Testis (tissue), 3 donors: ENCODE results near the gene MTPN. TPM values are rescaled to one million over a fixed set of nuclear protein-coding genes. Genes with fewer than 3 reads are reported as not detected.

Experiments used
- DNase-seq: peaks from one replicate; pipeline ENCODE4 v3.0.0-alpha.2; 2019
- H3K27ac ChIP-seq, 2 donors: fragments of 200-600 bp; sonication (generic); one replicate each; pipeline ENCODE4 v1.5.1; 2019
- H3K27me3 ChIP-seq: fragments of 200-600 bp; sonication (generic); one replicate; pipeline ENCODE4 v1.5.1; 2019
- H3K36me3 ChIP-seq: fragments of 200-600 bp; sonication (generic); one replicate; pipeline ENCODE4 v1.5.1; 2017; ENCODE audit warnings: low read depth; ENCODE audit errors: missing control alignments
- H3K4me1 ChIP-seq: fragments of 200-600 bp; sonication (generic); one replicate; pipeline ENCODE4 v1.5.1; 2019
- H3K4me3 ChIP-seq, 2 donors: fragments of 200-600 bp; sonication (generic); one replicate each; pipeline ENCODE4 v1.5.1; 2017 to 2019
- H3K9me3 ChIP-seq: fragments of 200-600 bp; sonication (generic); one replicate; pipeline ENCODE4 v1.5.1; 2017
- POLR2A ChIP-seq: fragments of 450-650 bp; IDR thresholded peaks from one replicate; pipeline ENCODE4 v1.6.1; 2017; ENCODE audit warnings: antibody characterized with exemption, mild to moderate bottlenecking, moderate library complexity
- WGBS, 2 donors: methylation state at CpG; one replicate each; pipeline ENCODE4 v1.1.5; 2018; 5-methylcytosine and 5-hydroxymethylcytosine counted together
- intact Hi-C: fragments of 100-400 bp; cut with DNase I; formaldehyde crosslinking; loops from one replicate; pipeline ENCODE4 v1.15.1; 2023; ENCODE audit warnings: low total_unique reads
- polyA plus RNA-seq: library from polyadenylated mRNA; stranded (reverse); fragments of 350-450 nt; fragmentation: Illumina TruSeq; extraction: RNeasy Lipid Tissue Mini Kit (QIAGEN cat#74804); gene quantifications from one replicate; pipeline ENCODE4 v1.2.3, GENCODE V29; 2014; ENCODE audit warnings: low read depth, low replicate concordance; ENCODE audit not compliant: insufficient read depth
- total RNA-seq, 2 donors: library from RNA; depleted of rRNA; stranded (reverse); fragments of >200 nt; gene quantifications; one replicate each; pipeline ENCODE4 v1.2.3, GENCODE V29; 2016
- TF ChIP-seq, protein P1 (sequence below), 3 experiments: fragments of 450-650 bp in 2 of 3; fragments of 200-600 bp in 1 of 3; sonication (generic) in 1 of 3; IDR thresholded peaks; one replicate each; pipeline ENCODE4 v1.5.1; 2016 to 2019; ENCODE audit warnings: antibody characterized with exemption in 3 of 3, mild to moderate bottlenecking in 2 of 3, moderate library complexity in 1 of 3

The MTPN gene
- total and polyA plus RNA-seq, 3 donors from 2014 or later: 141 to 144 (median 142) TPM

- H3K4me3 ChIP-seq: no peak overlapping the region
- no peaks in the 10 kb centered on the region for H3K9me3 ChIP-seq
- no peak for TF ChIP-seq POLR2A
- TF ChIP-seq, protein P1, sequence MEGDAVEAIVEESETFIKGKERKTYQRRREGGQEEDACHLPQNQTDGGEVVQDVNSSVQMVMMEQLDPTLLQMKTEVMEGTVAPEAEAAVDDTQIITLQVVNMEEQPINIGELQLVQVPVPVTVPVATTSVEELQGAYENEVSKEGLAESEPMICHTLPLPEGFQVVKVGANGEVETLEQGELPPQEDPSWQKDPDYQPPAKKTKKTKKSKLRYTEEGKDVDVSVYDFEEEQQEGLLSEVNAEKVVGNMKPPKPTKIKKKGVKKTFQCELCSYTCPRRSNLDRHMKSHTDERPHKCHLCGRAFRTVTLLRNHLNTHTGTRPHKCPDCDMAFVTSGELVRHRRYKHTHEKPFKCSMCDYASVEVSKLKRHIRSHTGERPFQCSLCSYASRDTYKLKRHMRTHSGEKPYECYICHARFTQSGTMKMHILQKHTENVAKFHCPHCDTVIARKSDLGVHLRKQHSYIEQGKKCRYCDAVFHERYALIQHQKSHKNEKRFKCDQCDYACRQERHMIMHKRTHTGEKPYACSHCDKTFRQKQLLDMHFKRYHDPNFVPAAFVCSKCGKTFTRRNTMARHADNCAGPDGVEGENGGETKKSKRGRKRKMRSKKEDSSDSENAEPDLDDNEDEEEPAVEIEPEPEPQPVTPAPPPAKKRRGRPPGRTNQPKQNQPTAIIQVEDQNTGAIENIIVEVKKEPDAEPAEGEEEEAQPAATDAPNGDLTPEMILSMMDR (IDR thresholded peaks at IDR 0.05): no peak
- H3K36me3 ChIP-seq: no peaks in the 10 kb centered on the region
- peaks cover 3% of the 10 kb centered on the region for H3K4me1 ChIP-seq
- no peak for DNase-seq
- no peak overlapping the region for H3K27ac ChIP-seq
- intact Hi-C loops: no loop called here
- 80 to 82% methylated on average over 3 of the region's 3 CpGs for WGBS, 2 donors
- no peaks in the 10 kb centered on the region for H3K27me3 ChIP-seq
Observed at GRCh38 chr7:135943134-135943879, 33.9 kb downstream of the MTPN start.

DNA sequence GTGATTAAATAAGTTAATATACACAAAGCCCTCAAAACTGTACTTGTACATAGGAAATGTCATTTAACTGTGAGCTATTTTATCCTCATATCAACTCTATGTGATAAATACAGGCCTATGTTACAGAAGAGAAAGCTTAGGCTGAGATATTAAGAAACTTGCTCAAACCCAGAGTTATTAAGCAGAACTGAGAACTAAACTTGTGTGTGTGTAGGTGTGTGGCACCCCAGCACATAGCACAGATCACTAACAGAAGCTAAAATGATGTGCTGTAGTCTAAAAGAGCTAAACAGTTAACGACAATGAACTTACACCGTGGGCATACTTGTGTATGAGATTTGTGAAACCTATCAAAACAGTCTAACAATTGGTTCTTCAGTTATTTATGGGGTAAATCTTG lies 34.5 kb downstream of the MTPN start:
- whole genome bisulfite sequencing, 2 donors: 74 to 85% methylated on average over 2 of the region's 2 CpGs
- DNase-seq: no peak
- H3K9me3 ChIP-seq: no peaks in the 10 kb centered on the region
- intact Hi-C loops: no loop called here
- H3K27me3 ChIP-seq: no peaks in the 10 kb centered on the region
- H3K4me3 ChIP-seq: no peak overlapping the region
- TF ChIP-seq, protein P1 (IDR thresholded peaks at IDR 0.05): no peak
- TF ChIP-seq POLR2A: no peak
- H3K4me1 ChIP-seq: peaks cover 3% of the 10 kb centered on the region
- no peaks in the 10 kb centered on the region for H3K36me3 ChIP-seq
- H3K27ac ChIP-seq: no peak overlapping the region

DNA sequence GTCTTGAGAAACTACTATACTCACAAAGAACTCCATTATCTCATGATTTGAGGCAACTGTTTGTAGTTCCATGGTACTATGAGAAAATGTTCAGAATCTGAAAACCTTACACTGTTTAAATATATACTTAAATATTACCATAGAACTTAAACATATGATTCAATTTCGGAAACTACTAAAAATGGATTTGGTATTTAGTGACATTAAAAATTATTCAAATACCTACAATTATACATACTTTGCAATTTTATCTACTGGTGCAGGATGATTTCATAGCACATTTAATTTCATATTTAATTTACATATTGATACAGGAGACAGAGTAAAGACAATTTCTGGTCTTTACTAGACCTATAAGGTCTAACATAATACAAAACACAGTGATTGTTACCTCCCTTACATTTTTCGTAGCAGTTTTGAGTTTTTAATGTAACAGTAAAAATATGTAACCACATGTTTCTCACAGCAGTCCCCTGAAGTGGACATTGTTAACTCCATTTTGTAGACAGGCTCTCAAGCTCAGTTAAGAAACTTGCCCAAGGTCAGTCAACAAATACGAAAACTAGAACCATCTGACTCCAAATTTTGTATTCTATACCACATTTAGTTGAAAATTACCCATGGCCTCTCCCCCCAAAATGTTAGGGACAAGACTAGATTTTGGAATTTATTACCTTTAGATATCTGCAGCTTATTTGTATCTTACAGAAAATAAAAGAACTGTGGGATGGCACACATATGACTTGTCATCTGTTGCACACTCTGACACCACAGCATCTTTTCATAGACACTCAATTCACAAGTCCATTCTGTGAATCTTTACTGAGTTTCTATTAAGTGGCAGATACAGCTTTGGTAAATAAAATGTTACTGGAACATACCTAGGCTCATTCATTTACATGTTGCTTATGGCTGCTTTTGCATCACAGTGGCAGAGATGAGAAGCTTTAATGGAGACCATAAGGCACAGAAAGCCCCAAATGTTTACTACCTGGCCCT lies 36.8 kb downstream of the MTPN start:
- 77 to 86% methylated on average over 3 of the region's 3 CpGs for WGBS, 2 donors
- no peak for TF ChIP-seq POLR2A
- TF ChIP-seq, protein P1 (IDR thresholded peaks at IDR 0.05): no peak
- peaks cover 3% of the 10 kb centered on the region for H3K4me1 ChIP-seq
- intact Hi-C loops: no loop called here
- DNase-seq: no peak
- H3K9me3 ChIP-seq: no peaks in the 10 kb centered on the region
- no peaks in the 10 kb centered on the region for H3K36me3 ChIP-seq
- H3K4me3 ChIP-seq: no peak overlapping the region
- no peaks in the 10 kb centered on the region for H3K27me3 ChIP-seq
- H3K27ac ChIP-seq: no peak overlapping the region

- no peaks in the 10 kb centered on the region for H3K27me3 ChIP-seq
- H3K4me1 ChIP-seq: peaks cover 3% of the 10 kb centered on the region
- 52 to 63% methylated on average over 8 of the region's 8 CpGs for WGBS, 2 donors
- no peaks in the 10 kb centered on the region for H3K9me3 ChIP-seq
- H3K36me3 ChIP-seq: no peaks in the 10 kb centered on the region
- no peak for DNase-seq
- H3K27ac ChIP-seq: no peak overlapping the region
- intact Hi-C loops: no loop called here
- TF ChIP-seq, protein P1 (IDR thresholded peaks at IDR 0.05): no peak
- TF ChIP-seq POLR2A: no peak
- H3K4me3 ChIP-seq: no peak overlapping the region
Observed at GRCh38 chr7:135939261-135939812, 37.8 kb downstream of the MTPN start.
